Measurements from ENCODE around the gene FMNL2. TPM values are rescaled to one million over a fixed set of nuclear protein-coding genes. Genes with fewer than 3 reads are reported as not detected.

Gene FMNL2
- total and polyA plus RNA-seq, 2 experiments from 2014 or later: 16.5 to 45.4 TPM

DNA sequence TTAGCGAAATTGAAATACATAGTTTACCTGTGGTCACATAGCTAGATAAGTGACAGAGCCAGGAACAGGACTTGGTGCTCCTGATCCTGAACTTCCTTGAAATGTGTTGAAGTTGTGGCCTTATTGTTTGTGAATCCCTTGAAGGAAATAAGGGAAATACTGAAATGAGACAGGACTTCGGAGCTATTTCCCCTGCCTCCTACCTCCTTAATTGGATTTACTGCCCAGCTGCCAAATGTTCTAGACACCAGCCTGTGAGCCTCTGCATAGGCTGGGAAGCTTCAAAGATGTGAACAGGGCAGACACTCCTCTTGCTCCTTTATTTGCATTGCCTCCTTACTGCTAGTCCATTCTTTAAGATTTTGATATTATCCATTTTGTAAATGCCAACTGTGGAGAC, 247.1 kb downstream of the FMNL2 start:
- no peaks in the 10 kb centered on the region for H3K27me3 ChIP-seq (ENCODE audit: insufficient read depth)
- Mint-ChIP-seq H3K4me1 (no peaks in the 10 kb centered on the region), H3K27me3 (ENCODE audit: insufficient read depth, low read depth, poor library complexity) (no peaks in the 10 kb centered on the region), H3K27ac (no peak overlapping the region), H3K9me3 (no peaks in the 10 kb centered on the region), H3K4me3 (no peak overlapping the region), H3K36me3 (ENCODE audit: low read depth) (peaks cover 7% of the 10 kb centered on the region; the same call in 1 of the 3 replicates)
- H3K4me3 ChIP-seq: no peak overlapping the region
- TF ChIP-seq POLR2AphosphoS5 (IDR thresholded peaks at IDR 0.05; ENCODE audit: low read depth) (no peak), STAT1 (IDR thresholded peaks at IDR 0.05; ENCODE audit: unreplicated experiment) (no peak), ETS1 (IDR thresholded peaks at IDR 0.05) (no peak), ZNF462 (CRISPR knock-in tag; IDR thresholded peaks at IDR 0.05) (no peak), ZNF331 (CRISPR knock-in tag; IDR thresholded peaks at IDR 0.05; ENCODE audit: low read depth) (no peak)
- TF ChIP-seq, protein P1, sequence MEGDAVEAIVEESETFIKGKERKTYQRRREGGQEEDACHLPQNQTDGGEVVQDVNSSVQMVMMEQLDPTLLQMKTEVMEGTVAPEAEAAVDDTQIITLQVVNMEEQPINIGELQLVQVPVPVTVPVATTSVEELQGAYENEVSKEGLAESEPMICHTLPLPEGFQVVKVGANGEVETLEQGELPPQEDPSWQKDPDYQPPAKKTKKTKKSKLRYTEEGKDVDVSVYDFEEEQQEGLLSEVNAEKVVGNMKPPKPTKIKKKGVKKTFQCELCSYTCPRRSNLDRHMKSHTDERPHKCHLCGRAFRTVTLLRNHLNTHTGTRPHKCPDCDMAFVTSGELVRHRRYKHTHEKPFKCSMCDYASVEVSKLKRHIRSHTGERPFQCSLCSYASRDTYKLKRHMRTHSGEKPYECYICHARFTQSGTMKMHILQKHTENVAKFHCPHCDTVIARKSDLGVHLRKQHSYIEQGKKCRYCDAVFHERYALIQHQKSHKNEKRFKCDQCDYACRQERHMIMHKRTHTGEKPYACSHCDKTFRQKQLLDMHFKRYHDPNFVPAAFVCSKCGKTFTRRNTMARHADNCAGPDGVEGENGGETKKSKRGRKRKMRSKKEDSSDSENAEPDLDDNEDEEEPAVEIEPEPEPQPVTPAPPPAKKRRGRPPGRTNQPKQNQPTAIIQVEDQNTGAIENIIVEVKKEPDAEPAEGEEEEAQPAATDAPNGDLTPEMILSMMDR (conservative IDR thresholded peaks at IDR 0.05; ENCODE audit: low read depth in 2 of 2): no peak
- H3K4me1 ChIP-seq (ENCODE audit: insufficient read depth): peaks cover 5% of the 10 kb centered on the region
- DNase-seq (ENCODE audit: low spot score) (no peak), ATAC-seq (no peak)
- H3F3A ChIP-seq (replicated peaks; ENCODE audit: low read depth): no peaks in the 10 kb centered on the region
- H4K20me1 ChIP-seq (replicated peaks; ENCODE audit: insufficient read depth): 0 out of 2 replicates have a peak, but pooled peaks cover 7% of the 10 kb centered on the region
- H3K27ac ChIP-seq (ENCODE audit: low read depth): no peak overlapping the region
- no peaks in the 10 kb centered on the region for H3K79me2 ChIP-seq (replicated peaks; ENCODE audit: insufficient read depth)
- H3K9me2 ChIP-seq (ENCODE audit: insufficient read depth): no peaks in the 10 kb centered on the region; the same call in 1 of the 2 replicates
- no peaks in the 10 kb centered on the region for H3K36me3 ChIP-seq (ENCODE audit: insufficient read depth)
- H2AFZ ChIP-seq: no peak overlapping the region
- H3K4me2 ChIP-seq: no peak overlapping the region
